ENCODE measurements around the gene CUEDC1. TPM values are rescaled to one million over a fixed set of nuclear protein-coding genes. Genes with fewer than 3 reads are reported as not detected.

Gene CUEDC1
- total RNA-seq, 4 donors from 2014 or later, result 17.1 to 25.7 (median 22.1) TPM

DNA sequence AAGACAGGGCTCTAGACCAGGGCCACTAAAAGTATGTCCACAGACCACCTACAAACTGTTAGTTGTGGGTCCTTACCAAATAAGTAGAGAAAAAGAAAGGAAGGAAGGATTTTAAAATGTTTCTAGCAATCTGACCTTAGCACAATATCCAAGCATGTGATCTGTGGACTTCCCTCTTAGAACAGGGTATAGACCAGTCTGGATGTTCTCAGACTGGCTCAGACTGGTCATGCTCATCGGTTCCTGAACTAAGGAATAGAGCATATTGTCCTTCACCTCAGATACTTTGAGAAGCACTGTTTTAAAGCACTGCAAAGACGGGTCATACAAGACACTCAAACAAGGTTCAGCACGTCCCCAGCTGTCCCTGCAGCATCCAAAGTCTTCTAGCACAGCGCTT is 25.8 kb downstream of the CUEDC1 start:
- TF ChIP-seq, protein P1, sequence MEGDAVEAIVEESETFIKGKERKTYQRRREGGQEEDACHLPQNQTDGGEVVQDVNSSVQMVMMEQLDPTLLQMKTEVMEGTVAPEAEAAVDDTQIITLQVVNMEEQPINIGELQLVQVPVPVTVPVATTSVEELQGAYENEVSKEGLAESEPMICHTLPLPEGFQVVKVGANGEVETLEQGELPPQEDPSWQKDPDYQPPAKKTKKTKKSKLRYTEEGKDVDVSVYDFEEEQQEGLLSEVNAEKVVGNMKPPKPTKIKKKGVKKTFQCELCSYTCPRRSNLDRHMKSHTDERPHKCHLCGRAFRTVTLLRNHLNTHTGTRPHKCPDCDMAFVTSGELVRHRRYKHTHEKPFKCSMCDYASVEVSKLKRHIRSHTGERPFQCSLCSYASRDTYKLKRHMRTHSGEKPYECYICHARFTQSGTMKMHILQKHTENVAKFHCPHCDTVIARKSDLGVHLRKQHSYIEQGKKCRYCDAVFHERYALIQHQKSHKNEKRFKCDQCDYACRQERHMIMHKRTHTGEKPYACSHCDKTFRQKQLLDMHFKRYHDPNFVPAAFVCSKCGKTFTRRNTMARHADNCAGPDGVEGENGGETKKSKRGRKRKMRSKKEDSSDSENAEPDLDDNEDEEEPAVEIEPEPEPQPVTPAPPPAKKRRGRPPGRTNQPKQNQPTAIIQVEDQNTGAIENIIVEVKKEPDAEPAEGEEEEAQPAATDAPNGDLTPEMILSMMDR (IDR thresholded peaks at IDR 0.05), result no peak
- no peak for ATAC-seq (ENCODE audit: low FRiP score)
- DNase-seq (ENCODE audit: low spot score), result no peak

DNA sequence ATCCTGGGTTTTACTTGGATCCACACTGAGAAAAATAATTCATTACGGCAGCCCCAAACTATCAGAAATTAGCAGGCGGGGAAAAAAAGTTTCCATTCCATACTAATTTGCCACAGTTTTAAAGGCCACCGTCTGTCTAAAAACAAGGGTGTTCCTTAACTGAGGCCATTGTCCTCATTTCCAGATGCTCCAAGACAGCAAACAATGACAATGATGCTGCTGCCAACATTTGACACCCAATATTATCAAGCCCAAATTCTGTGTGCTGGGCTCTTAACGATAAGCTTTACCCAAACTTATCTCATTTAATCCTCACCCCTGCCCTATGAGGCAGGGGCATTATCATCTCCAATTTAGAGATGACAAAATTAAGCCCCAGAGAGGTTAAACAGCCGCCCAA is 26.3 kb downstream of the CUEDC1 start:
- DNase-seq (ENCODE audit: low spot score) (no peak), ATAC-seq (ENCODE audit: low FRiP score) (no peak)
- TF ChIP-seq, protein P1 (IDR thresholded peaks at IDR 0.05), result no peak

DNA sequence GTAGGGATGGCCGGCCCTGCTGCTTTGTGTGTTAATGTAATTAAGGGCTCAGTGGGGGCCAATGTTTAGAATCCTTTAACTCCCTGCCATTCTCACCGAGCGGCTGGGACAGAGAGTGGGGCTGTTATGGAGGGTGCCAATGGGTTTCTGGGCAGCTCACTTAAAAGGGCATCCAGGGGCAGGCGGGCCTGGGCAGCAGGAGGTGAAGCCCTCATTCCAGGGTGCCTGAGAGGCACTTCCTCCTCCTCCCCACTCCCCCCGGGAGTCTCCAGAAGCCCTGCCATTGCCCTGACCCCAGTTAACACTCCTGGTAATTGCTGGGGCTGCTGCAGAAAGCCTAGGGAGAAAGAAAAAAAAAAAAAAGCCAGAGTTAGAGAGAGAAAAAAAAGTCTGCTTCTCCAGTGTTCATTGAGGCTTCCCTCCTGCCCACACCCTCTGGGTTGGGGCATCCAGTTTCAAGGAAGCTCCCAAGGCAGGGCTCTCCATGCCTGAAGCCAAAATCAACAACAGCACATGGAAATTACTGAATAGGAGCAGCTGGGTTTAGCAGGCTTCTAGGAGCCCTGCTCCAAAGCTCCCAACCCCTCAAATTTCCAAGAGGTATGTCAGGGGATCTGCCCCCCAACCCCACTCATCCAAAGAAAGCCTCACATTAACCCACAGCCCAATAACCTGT is 28.0 kb downstream of the CUEDC1 start:
- TF ChIP-seq, protein P1 (IDR thresholded peaks at IDR 0.05), result no peak
- DNase-seq (ENCODE audit: low spot score) (no peak), ATAC-seq (ENCODE audit: low FRiP score) (no peak)

DNA sequence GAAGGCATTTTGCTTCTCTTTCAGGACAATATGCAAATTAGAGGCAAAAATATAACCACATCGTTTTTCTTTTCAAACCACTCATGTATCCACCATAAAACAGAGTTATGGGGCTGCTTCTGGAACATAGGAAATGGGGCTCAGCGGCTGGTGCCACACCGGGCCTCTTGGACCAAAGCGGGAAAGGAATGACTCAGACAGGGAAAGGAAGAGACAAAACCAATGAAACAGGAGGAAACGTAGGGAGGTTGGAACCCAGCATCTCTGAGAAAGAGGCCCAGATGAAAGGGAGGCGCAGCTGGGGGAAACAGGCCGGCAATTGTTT is 28.5 kb downstream of the CUEDC1 start:
- ATAC-seq (ENCODE audit: low FRiP score) (no peak), DNase-seq (ENCODE audit: low spot score) (no peak)
- TF ChIP-seq, protein P1 (IDR thresholded peaks at IDR 0.05), result no peak

DNA sequence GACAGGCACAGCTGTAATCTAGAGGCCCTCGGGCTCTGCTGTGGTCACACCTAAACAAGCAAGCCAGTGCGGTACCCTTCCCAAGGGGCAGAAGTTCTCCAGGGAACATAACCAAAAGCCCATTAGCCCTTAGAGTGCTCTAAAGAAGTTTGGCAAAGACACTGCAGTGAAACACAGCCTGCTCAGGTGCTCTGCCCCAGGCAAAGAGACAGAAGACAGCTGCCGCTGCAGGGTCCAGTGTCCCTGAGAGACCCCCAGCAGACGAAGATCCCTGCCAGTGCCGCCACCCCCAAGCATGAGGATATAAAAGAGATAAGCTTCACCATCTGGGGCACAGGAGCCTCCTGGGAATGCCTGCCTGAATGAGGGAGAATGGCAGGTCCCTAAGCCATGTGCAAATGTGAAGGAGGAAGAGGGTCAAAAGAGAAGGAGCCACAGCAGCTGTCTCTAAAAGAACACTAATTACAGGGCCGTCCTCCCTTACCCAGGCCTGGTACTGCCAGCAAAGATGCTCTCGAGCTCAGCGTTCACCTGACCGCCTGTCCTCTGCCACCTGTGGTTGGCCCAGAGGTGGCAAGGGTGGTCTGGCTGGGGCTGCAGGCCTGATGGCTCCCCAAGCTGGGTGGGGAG is 29.7 kb downstream of the CUEDC1 start:
- TF ChIP-seq, protein P1 (IDR thresholded peaks at IDR 0.05), result no peak
- no peak for ATAC-seq (ENCODE audit: low FRiP score)
- DNase-seq (ENCODE audit: low spot score), result no peak

DNA sequence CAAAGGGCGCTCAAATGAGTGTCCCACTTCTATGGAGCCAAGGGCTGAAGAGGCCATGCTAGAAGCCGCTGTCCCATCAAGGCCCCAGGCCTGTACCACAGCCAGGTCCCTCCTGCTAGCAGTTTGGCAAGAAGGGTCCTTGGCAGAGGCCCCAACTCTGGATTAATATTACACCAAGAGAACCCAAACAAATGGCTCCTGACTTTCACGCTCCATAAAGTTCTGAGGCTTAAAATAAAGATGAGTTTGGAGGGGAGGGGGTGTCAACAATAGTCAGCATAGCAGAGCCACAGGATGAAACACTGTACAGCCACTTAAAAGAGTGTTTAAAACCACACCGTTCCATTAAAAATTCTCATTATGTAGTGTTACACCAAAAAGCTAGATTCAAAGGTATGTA is 30.5 kb downstream of the CUEDC1 start:
- TF ChIP-seq, protein P1 (IDR thresholded peaks at IDR 0.05), result no peak
- no peak for ATAC-seq (ENCODE audit: low FRiP score)
- no peak for DNase-seq (ENCODE audit: low spot score)

Measured in omental fat pad (tissue), 4 donors.